ENCODE results near the gene ARHGEF37.
"Not testable (repeated sequence)": the region's sequence is repeated elsewhere in the genome, so short reads cannot be mapped to it uniquely, and the experiment has no call there.

ARHGEF37 gene

GRCh38 chr5:149596712-149597111 lies 15.4 kb downstream of the ARHGEF37 start:
- H3K27ac ChIP-seq (ENCODE audit: low read depth, low read length), result no peak overlapping the region
- no peaks in the 10 kb centered on the region for H3K4me1 ChIP-seq (ENCODE audit: control insufficient read depth, insufficient read depth, low read length)
- no peak overlapping the region for H3K4me3 ChIP-seq (ENCODE audit: low read length)
- H3K27me3 ChIP-seq (ENCODE audit: control insufficient read depth, insufficient read depth, low read length), result no peaks in the 10 kb centered on the region
- H3K36me3 ChIP-seq (ENCODE audit: control insufficient read depth, insufficient read depth, low read length), result peaks cover 6% of the 10 kb centered on the region
- no peak overlapping the region for H3K9ac ChIP-seq (ENCODE audit: low read length)

DNA sequence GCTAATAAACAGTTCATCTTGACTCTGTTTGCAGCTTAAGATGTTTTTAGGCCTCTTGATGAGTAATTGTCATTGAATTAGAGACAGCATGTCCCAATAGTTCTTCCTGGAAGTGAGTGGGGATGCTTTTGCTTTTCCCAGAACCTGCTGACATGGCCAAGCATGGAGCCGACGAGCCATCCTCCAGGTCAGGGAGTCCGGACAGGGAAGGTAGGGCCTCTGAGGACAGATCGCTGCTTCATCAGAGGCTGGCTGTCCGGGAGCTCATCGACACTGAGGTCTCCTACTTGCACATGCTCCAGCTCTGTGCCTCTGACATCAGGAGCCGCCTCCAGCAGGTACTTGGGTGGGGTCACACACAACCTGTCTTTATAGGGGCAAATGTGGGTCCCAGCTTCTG lies 16.3 kb downstream of the ARHGEF37 start:
- Histone ChIP-seq H3K36me3 (ENCODE audit: control insufficient read depth, insufficient read depth, low read length) (peaks cover 9% of the 10 kb centered on the region), H3K27ac (ENCODE audit: low read depth, low read length) (no peak overlapping the region), H3K27me3 (ENCODE audit: control insufficient read depth, insufficient read depth, low read length) (no peaks in the 10 kb centered on the region), H3K4me3 (ENCODE audit: low read length) (no peak overlapping the region), H3K9ac (ENCODE audit: low read length) (no peak overlapping the region), H3K4me1 (ENCODE audit: control insufficient read depth, insufficient read depth, low read length) (no peaks in the 10 kb centered on the region)

GRCh38 chr5:149598234-149598633 lies 16.9 kb downstream of the ARHGEF37 start:
- not testable (repeated sequence) for H3K27ac ChIP-seq (ENCODE audit: low read depth, low read length); H3K4me1 ChIP-seq (ENCODE audit: control insufficient read depth, insufficient read depth, low read length)

DNA sequence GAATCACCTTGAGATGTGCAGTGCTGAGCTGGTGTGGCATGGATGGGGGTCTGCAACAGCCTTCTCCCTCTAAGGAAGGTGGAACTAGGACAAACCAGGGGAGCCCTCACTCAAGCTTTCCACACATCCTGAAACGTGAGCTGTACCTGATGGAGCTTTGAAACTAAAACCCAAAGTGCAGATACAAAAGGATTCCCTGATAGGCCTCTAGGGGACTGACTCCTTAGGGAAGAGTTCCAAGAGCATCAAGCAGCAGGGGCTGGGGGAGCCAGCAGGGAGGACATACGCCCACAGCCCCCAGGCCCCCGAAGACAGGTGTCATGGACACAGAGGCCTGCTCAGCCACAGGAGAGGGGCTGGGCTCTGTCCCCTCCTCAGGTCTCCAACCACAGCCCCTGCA lies 17.7 kb downstream of the ARHGEF37 start:
- no peaks in the 10 kb centered on the region for H3K27me3 ChIP-seq (ENCODE audit: control insufficient read depth, insufficient read depth, low read length)
- H3K4me3 ChIP-seq (ENCODE audit: low read length), result no peak overlapping the region
- H3K9ac ChIP-seq (ENCODE audit: low read length), result no peak overlapping the region
- H3K27ac ChIP-seq (ENCODE audit: low read depth, low read length), result no peak overlapping the region
- peaks cover 10% of the 10 kb centered on the region for H3K36me3 ChIP-seq (ENCODE audit: control insufficient read depth, insufficient read depth, low read length)
- H3K4me1 ChIP-seq (ENCODE audit: control insufficient read depth, insufficient read depth, low read length), result no peaks in the 10 kb centered on the region

More at GRCh38 chr5:149598234-149598633, 16.9 kb downstream of the ARHGEF37 start:
- not testable (repeated sequence) for H3K36me3 ChIP-seq (ENCODE audit: control insufficient read depth, insufficient read depth, low read length); H3K9ac ChIP-seq (ENCODE audit: low read length); H3K27me3 ChIP-seq (ENCODE audit: control insufficient read depth, insufficient read depth, low read length); H3K4me3 ChIP-seq (ENCODE audit: low read length)

DNA sequence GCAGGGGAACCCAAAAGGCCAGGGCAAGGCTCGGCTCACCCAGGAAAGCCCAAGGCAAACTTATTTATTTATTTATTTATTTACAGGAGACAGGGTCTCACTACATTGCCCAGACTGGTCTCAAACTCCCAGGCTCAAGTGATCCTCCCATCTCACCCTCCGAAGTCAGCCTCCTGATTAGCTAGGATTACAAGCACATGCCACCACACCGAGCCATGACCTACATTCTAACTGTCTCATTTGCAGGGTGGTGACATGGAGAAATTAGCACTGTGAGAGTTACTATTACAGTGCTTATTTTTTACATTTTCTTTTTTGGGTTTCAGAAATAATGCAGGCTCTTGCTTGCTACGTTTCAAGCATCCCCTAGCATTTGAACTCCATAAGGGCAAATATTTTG lies 18.1 kb downstream of the ARHGEF37 start:
- H3K36me3 ChIP-seq (ENCODE audit: control insufficient read depth, insufficient read depth, low read length), result peaks cover 10% of the 10 kb centered on the region
- no peaks in the 10 kb centered on the region for H3K27me3 ChIP-seq (ENCODE audit: control insufficient read depth, insufficient read depth, low read length)
- no peak overlapping the region for H3K27ac ChIP-seq (ENCODE audit: low read depth, low read length)
- no peak overlapping the region for H3K4me3 ChIP-seq (ENCODE audit: low read length)
- no peaks in the 10 kb centered on the region for H3K4me1 ChIP-seq (ENCODE audit: control insufficient read depth, insufficient read depth, low read length)
- H3K9ac ChIP-seq (ENCODE audit: low read length), result no peak overlapping the region

DNA sequence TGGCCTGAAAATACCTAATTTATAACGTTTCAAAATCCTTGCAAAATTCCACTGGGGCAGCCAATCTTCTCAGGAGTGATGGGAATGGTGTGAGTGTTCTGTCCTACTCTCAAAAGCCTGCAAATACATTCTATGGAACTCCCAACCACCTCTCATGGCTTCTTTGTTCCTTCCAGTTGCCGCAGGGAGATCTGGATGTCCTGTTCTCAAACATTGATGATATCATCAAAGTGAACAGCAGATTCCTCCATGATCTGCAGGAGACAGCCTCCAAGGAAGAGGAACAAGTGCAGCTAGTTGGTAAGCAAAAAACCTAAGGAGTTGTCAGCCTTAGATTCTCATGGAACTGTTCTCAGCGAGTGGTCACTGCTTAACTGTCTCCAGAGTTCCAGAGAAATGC lies 19.6 kb downstream of the ARHGEF37 start:
- Histone ChIP-seq H3K4me3 (ENCODE audit: low read length) (no peak overlapping the region), H3K9ac (ENCODE audit: low read length) (no peak overlapping the region), H3K27me3 (ENCODE audit: control insufficient read depth, insufficient read depth, low read length) (no peaks in the 10 kb centered on the region), H3K4me1 (ENCODE audit: control insufficient read depth, insufficient read depth, low read length) (no peaks in the 10 kb centered on the region), H3K36me3 (ENCODE audit: control insufficient read depth, insufficient read depth, low read length) (peaks cover 10% of the 10 kb centered on the region), H3K27ac (ENCODE audit: low read depth, low read length) (no peak overlapping the region)

DNA sequence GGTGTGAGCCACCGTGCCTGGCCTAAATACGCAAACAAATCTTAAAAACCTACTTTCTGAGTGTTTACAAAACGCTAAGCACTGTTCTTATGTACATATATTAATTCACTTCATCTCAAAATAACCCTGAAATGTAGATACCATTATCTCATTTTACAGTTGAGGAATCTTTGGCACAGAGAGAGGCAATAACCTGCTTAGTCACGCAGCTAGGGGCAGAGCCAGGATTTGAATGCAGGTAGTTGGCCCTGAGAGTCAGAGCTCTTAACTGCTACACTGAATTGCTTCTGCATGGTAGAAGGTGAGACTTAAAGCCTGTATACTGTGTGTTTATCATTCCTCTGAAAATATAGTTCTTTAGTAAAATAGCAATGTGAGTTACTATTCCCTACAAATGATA lies 21.9 kb downstream of the ARHGEF37 start:
- no peak overlapping the region for H3K27ac ChIP-seq (ENCODE audit: low read depth, low read length)
- H3K27me3 ChIP-seq (ENCODE audit: control insufficient read depth, insufficient read depth, low read length), result no peaks in the 10 kb centered on the region
- no peak overlapping the region for H3K4me3 ChIP-seq (ENCODE audit: low read length)
- no peak overlapping the region for H3K9ac ChIP-seq (ENCODE audit: low read length)
- peaks cover 10% of the 10 kb centered on the region for H3K36me3 ChIP-seq (ENCODE audit: control insufficient read depth, insufficient read depth, low read length)
- no peaks in the 10 kb centered on the region for H3K4me1 ChIP-seq (ENCODE audit: control insufficient read depth, insufficient read depth, low read length)

DNA sequence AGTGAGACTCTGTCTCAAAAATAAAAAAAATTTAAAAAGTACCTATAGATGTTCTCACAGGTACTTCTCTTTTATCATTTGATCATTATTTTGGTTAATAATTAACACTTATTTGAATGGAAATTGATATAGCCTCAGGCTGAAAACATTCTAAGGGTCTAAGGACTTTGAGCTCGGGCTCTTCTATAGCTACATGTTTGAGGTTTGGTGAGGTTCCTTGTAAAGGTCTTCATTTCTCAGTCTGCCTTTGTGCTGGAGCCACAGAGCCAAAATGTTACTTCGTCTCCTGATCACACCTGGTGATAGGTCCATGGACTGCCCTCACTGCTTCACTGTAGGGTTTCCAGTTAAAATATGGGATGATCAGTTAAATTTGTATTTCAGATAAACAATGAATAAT lies 22.6 kb downstream of the ARHGEF37 start:
- Histone ChIP-seq H3K27me3 (ENCODE audit: control insufficient read depth, insufficient read depth, low read length) (no peaks in the 10 kb centered on the region), H3K27ac (ENCODE audit: low read depth, low read length) (no peak overlapping the region), H3K36me3 (ENCODE audit: control insufficient read depth, insufficient read depth, low read length) (peaks cover 10% of the 10 kb centered on the region), H3K9ac (ENCODE audit: low read length) (no peak overlapping the region), H3K4me3 (ENCODE audit: low read length) (no peak overlapping the region), H3K4me1 (ENCODE audit: control insufficient read depth, insufficient read depth, low read length) (no peaks in the 10 kb centered on the region)

- no peaks in the 10 kb centered on the region for H3K4me1 ChIP-seq (ENCODE audit: control insufficient read depth, insufficient read depth, low read length)
- no peak overlapping the region for H3K9ac ChIP-seq (ENCODE audit: low read length)
- no peak overlapping the region for H3K27ac ChIP-seq (ENCODE audit: low read depth, low read length)
- H3K4me3 ChIP-seq (ENCODE audit: low read length), result no peak overlapping the region
- H3K36me3 ChIP-seq (ENCODE audit: control insufficient read depth, insufficient read depth, low read length), result peaks cover 10% of the 10 kb centered on the region
- H3K27me3 ChIP-seq (ENCODE audit: control insufficient read depth, insufficient read depth, low read length), result no peaks in the 10 kb centered on the region
Measured at GRCh38 chr5:149604321-149604720, 23.0 kb downstream of the ARHGEF37 start.

- peaks cover 18% of the 10 kb centered on the region for H3K36me3 ChIP-seq (ENCODE audit: control insufficient read depth, insufficient read depth, low read length)
- no peaks in the 10 kb centered on the region for H3K4me1 ChIP-seq (ENCODE audit: control insufficient read depth, insufficient read depth, low read length)
- no peak overlapping the region for H3K9ac ChIP-seq (ENCODE audit: low read length)
- no peak overlapping the region for H3K27ac ChIP-seq (ENCODE audit: low read depth, low read length)
- no peak overlapping the region for H3K4me3 ChIP-seq (ENCODE audit: low read length)
- H3K27me3 ChIP-seq (ENCODE audit: control insufficient read depth, insufficient read depth, low read length), result no peaks in the 10 kb centered on the region
Measured at GRCh38 chr5:149605354-149605997, 24.2 kb downstream of the ARHGEF37 start.

DNA sequence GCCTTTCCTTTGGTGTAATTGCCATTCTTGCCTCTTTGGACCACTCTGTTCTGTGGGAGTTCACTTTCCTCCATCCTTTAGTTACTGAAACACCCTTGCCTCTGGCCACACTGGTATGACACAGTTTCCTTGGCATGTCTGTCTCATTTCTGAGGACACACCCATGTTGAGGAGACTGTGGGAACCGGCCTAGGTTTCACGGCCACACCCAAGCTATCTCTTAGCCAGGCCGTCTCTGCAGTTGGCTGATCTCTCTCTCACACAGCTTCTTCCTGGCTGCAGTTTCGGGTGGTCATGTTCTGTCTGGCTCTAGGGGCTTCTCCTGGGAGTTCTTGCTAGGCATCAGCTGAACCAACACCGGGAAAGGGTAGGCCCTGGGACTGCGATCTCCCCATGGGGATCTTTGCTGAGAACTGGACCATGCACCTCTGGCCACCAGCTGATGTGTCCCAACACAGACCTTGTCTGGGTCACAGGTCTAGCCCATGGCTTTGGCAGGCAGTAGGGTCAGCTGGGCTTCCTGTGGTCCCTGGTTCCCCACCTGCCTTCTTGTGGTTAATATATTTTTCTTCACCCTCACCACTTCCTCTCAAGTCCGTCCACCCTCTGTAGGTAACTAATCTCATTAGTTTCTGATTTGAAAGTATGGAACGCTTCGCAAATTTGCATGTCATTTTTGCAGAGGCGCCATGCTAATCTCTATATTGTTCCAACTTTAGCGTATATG lies 24.9 kb downstream of the ARHGEF37 start:
- Histone ChIP-seq H3K4me1 (ENCODE audit: control insufficient read depth, insufficient read depth, low read length) (peaks cover 7% of the 10 kb centered on the region), H3K36me3 (ENCODE audit: control insufficient read depth, insufficient read depth, low read length) (peaks cover 19% of the 10 kb centered on the region), H3K27ac (ENCODE audit: low read depth, low read length) (no peak overlapping the region), H3K9ac (ENCODE audit: low read length) (no peak overlapping the region), H3K4me3 (ENCODE audit: low read length) (no peak overlapping the region), H3K27me3 (ENCODE audit: control insufficient read depth, insufficient read depth, low read length) (no peaks in the 10 kb centered on the region)

DNA sequence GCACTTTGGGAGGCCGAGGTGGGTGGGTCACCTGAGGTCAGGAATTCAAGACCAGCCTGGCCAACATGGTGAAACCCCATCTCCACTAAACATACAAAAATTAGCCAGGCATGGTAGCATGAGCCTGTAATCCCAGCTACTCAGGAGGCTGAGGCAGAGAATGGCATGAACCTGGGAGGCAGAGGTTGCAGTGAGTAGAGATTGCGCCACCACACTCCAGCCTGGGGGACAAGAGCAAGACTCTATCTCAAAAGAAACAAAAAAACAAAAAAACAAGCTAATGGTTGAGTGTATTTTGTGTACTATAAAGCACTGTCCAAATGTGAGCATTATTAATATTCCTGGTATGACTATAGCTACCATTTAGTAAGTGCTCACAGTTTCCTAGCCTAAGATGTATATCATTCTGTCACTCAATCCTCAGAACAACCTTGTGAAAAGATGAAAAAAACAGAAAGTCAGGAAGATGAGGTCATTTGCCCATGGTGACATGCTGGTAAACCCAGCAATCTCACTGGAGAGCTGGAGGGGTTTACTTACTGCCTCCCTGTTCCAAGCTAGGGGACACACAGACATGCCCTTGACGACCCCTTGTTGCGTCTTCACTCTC lies 27.7 kb downstream of the ARHGEF37 start:
- Histone ChIP-seq H3K4me3 (ENCODE audit: low read length) (no peak overlapping the region), H3K27ac (ENCODE audit: low read depth, low read length) (no peak overlapping the region), H3K36me3 (ENCODE audit: control insufficient read depth, insufficient read depth, low read length) (peaks cover 10% of the 10 kb centered on the region), H3K27me3 (ENCODE audit: control insufficient read depth, insufficient read depth, low read length) (no peaks in the 10 kb centered on the region), H3K9ac (ENCODE audit: low read length) (no peak overlapping the region), H3K4me1 (ENCODE audit: control insufficient read depth, insufficient read depth, low read length) (peaks cover 11% of the 10 kb centered on the region)
